LNCAP (cell line): ENCODE data around the gene MTHFSD.

ENCODE experiments used
- TF ChIP-seq, protein P1 (sequence below): fragments of 450-650 bp; IDR thresholded peaks from 2 replicates; pipeline ENCODE4 v1.5.1; 2017; ENCODE audit warnings: mild to moderate bottlenecking

MTHFSD gene

DNA sequence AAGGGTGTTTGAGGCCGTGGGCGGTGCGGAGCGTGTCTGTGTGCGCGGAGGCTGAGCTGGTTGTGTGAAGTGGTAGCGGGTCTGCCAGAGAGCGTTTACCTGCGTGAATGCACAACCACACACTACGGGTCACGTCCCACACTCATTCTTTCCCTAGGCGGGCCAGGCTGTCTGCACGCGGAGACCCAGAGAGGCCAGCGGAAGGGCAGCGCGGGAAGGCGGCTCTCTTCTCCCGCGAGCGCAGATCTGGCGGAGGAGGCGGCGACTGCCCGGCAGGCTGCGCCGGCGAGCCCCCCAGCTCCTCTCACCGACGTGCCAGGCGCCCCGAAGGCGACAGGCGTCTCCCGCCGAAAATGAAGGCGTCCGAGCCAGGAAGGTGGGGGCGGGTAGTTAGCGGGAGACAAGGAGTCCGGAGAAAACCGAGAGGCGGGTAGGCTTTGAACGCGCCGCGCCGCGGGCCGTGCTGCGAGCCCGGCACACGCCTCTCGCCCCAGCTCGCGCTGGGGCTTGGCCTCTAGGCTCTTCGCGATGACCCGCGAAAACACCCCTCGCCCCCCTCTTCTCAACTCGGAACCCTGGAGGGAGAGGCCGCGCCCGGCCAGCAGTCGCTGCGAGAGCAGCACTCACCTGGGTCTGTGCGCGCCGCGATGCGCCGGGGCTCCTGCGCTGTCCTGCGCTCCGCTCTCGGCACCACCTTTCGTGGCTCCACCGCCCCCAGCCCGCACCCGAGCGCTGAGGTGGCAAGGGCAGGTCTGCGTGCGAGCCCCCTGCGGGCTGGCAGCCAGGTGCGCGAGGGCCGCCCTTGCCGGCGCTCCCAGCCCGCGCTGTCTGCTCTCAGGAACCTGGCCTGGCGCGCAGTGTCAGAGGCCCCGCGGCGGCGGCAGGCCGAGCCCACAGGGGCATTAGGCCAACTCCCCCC is 46.7 kb downstream of the MTHFSD start:
- TF ChIP-seq, protein P1, sequence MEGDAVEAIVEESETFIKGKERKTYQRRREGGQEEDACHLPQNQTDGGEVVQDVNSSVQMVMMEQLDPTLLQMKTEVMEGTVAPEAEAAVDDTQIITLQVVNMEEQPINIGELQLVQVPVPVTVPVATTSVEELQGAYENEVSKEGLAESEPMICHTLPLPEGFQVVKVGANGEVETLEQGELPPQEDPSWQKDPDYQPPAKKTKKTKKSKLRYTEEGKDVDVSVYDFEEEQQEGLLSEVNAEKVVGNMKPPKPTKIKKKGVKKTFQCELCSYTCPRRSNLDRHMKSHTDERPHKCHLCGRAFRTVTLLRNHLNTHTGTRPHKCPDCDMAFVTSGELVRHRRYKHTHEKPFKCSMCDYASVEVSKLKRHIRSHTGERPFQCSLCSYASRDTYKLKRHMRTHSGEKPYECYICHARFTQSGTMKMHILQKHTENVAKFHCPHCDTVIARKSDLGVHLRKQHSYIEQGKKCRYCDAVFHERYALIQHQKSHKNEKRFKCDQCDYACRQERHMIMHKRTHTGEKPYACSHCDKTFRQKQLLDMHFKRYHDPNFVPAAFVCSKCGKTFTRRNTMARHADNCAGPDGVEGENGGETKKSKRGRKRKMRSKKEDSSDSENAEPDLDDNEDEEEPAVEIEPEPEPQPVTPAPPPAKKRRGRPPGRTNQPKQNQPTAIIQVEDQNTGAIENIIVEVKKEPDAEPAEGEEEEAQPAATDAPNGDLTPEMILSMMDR = no peak

DNA sequence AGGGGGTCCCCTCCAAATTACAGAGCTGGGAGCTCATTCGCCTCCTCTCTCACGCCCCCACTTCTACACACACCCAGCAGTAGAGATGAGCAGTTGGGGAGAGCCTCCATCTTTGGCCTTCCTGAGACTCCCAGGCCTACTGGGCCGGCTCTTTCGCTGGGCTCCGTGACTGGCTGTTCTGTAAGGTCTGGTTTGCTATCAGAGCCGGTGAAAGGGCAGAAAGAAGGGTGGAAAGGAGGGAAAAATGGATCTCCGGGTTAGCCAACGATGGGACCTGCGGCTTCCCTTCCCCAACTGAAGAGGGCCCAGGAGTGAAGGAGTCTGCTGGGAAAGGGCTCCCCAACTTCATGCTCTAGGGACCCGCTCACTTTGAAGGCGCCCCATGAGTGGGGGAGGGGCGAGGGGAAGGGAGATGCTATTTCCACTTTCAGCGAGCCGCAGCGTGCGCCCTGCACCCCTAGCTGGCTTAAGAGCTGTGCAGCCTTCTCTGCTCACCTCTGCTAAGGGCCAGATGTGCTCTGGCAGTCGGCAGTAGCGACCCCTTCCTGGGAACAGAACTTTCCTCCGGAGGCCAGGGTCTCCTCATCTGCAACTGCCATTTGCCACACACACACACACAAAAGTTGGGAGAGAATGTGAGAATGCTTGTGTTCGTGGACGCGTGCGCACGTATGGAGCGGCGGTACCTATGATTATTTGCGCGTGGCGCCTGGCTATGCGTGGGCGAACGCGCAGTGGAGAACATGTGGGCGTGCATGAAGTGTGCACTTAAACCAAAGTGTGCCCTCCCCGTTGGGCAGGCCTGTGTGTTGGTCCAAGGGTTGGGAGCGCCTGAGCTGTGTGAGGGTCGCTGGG is 47.6 kb downstream of the MTHFSD start:
- TF ChIP-seq, protein P1 = no peak

DNA sequence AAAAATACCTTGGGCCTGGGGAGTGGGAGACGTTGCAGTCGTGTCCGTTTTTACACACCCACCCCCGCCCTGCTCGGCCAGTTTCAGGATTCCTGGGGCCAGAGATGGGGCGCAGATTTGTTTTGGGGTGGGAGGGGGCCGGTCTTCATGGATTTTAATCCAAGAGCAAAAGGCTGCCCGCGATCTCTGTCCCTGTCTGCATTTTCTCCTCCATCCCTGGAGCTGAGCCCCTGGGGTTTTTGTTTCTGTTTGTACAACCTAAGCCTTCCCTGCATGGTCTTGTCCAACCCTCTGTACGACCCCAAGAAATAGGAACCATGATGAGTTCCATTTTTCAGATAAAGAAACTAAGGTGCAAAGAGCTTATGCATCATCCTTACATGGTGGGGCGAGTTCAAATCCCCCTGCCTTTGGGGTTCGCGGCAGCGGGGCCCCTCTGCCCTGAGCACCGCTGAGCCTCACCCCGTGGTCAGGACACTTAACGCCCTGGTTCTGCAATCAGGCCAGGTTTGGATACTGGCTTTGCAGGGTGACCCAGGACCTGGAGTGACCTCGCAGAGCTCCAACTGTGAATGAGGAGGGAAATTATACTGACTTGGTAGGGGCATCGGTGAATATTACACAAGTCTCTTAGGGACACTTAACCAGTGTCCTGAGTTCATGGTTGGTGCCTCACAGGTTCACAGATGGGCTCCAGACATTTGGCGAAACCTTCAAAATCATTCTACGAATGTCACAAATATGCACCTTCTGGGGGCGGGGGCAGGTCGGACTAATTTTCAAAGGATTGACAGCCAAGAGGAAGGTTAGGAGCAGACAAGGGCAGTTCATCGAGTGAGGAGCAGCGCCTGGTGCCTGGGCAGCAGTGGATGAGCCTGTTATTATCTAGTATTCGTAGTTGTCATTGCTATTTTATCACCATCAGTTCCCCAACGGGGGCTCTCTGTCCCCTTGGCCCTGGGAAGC is 48.9 kb downstream of the MTHFSD start:
- TF ChIP-seq, protein P1 = no peak

DNA sequence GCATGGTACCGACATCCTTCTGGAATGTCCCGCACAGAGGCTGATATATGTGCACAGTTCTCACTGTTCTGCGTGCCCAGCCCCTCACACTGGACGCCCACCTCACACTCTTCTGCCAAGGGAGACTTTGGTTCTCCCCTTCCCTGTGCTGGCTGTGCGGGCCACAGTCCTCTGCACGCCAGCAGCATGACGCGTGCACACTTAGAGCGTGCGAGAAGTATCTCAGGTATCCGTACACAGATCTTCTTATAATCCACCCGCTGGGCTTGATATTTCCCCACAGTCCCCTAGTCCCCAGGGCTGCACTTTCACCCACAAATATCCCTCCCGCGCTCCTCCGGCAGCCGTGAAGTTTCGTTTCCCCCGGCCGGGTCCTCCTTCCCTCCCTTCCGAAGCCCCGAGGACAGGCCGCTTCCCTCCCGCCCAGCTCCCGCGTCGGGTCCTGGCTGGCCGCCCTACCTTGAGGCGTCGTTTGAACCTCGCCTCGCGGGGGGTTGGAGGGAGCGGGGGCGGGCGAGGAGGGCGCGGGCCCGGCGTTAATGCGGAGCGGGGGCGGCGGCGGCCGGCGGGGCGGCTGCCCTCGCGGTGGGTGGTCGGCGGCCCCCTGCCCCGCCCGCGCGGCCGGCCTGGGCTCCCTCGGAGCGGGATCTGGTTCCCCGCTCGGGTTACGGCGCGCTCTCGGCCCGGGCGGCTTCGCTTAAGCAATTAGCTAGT is 49.7 kb downstream of the MTHFSD start:
- TF ChIP-seq, protein P1 = no peak

DNA sequence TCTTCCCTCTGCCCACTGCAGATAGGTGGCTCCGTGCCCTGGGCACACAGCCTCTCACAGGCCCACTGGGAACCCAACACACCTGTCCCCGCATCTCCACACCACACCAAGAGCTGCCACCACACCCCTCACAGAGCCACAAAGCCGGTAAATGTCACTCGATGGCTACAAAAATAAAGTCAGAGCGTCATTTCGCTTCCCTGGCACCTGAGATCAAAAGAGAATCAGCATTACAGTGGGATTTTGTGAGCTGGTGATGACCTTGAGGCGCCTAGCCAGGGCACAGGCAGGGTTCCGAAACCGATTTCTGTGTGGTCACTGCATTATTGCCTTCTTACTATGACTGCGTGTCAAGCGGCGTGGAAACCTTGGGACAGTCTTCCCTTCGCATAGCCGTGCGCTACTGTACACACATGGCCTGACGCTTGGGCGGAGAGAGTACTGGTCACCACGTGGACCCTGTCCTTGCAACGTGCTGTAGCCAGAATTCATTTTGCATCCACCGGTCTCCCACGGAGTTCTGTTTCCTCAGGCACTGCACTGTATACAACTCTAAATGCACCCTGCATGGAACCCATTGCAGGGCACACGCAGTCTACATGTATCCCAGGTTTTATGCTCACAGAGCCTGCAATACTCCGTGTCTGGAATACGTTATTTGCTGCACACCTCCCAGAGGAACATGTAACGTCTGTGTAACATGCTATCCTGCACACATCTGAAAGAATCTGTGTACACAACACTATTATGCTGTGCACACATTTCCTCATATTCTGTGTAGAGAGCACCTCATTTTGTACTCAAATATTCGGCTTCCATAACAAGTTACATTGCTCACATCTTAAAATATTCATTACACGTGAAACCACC is 50.5 kb downstream of the MTHFSD start:
- TF ChIP-seq, protein P1 = no peak

DNA sequence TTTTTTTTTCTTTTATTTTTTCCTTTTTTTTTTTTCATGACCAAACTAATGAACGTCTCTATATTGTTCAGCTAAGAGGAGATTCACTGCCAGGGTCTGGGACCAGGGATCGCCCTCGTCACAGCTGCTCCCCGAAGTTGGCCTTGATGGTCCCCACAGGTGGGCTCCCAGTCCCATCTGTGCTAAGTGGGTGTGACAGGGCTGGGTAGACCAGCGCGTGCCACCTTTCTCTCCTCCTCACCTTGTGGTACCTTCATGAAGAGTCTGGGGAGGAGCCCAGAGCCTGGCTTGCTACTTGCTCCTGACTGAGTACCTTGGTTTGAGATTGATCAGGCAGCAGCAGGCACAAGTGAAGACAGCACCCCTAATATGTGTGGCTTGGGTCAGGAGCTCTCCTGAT is 51.2 kb downstream of the MTHFSD start:
- TF ChIP-seq, protein P1 = no peak
